ENCODE measurements around the gene CRADD. TPM values are rescaled to one million over a fixed set of nuclear protein-coding genes. Genes with fewer than 3 reads are reported as not detected.
A peak's percentile ranks its signal among the peaks of the same experiment; 100 is the strongest.

Gene CRADD
- total and polyA plus RNA-seq, 2 of the 4 experiments (the other 2 are of a cell fraction): 11.1 to 14.0 TPM

DNA sequence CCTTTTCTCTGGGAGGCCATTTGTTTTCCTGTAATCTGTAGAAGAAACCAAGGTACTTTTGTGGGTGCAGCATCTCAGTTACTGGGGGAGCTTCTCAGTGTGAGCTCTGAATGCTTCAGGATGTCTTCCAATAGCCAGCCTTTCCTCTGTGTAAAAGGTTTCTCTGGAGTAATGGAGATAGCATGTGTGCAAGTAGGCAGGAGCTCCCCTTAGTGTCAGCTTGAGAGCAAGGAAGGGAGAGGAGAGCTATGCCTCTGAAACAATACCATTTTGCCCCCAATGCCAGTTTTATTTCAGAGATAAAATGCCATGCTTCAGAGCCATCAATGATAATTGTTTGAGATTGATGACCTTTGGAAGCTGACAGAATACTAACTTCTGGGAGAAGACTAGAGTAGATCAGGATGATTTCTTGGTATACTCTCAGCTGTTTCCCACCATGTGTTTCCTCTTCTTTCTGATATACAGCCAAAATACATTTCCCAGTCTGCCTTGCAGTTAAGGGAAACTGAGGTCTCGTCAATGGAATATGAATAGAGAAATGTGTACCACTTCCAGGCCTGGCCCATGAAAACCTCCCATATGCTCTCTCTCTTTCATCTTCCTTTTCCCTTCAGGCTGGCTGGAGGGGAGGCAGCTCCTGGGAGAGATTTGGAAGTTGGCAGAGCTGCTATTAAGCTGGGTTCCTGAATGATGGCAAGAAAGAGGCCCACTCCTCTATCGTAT, 125.7 kb downstream of the CRADD start:
- H3K4me1 ChIP-seq (ENCODE audit: control insufficient read depth, insufficient read depth, low read length): peaks cover 12% of the 10 kb centered on the region
- no peaks in the 10 kb centered on the region for H3K9me3 ChIP-seq (ENCODE audit: control insufficient read depth, insufficient read depth, low read length)
- ATAC-seq (ENCODE audit: low read depth): peak; percentile 79
- POLR2A ChIA-PET (ENCODE audit: unreplicated experiment): interaction anchor here (0.6 kb wide), 1 partner anchor 295 kb away, joined by 3 read pairs; no protein-coding TSS in a partner anchor
- H2AFZ ChIP-seq (replicated peaks; ENCODE audit: low read length, poor library complexity): no peak overlapping the region
- H3K4me3 ChIP-seq (ENCODE audit: insufficient read depth, low read depth, low read length): no peak overlapping the region
- peak overlapping the region; percentile 31; the same call in 1 of the 2 replicates for H2AK5ac ChIP-seq (ENCODE audit: low read depth, low read length)
- H2BK5ac ChIP-seq (ENCODE audit: low read depth, low read length, poor library complexity, severe bottlenecking): peak overlapping the region; percentile 81
- peak overlapping the region; percentile 56 for H3K14ac ChIP-seq (replicated peaks; ENCODE audit: low read depth, low read length)
- no TSS peak for BruUV-seq (replicated peaks)
- no peaks in the 10 kb centered on the region for H4K20me1 ChIP-seq (ENCODE audit: insufficient read depth, low read length)
- peak overlapping the region; percentile 85; the same call in 1 of the 2 replicates for H3K27ac ChIP-seq (ENCODE audit: insufficient read depth, low read length)
- intact Hi-C loops (cut with micrococcal nuclease) (no loop called here), dilution Hi-C loops (cut with HindIII; ENCODE audit: low sequenced_read_pairs, unreplicated experiment) (no loop called here), in situ Hi-C loops (cut with MboI; ENCODE audit: low sequenced_read_pairs) (no loop called here)
- peak overlapping the region; percentile 45 for H3K9ac ChIP-seq (ENCODE audit: low read depth, low read length)
- H3K4me2 ChIP-seq (ENCODE audit: low read depth, low read length): peak overlapping the region; percentile 80
- peak; percentile 47 for DNase-seq
- H2BK120ac ChIP-seq (ENCODE audit: low read depth, low read length): peak overlapping the region; percentile 76; the same call in 1 of the 2 replicates
- no CpG with 5 or more reads among the region's 2 CpGs for WGBS, 2 experiments (ENCODE audit: extremely low coverage in 2 of 2, insufficient read length in 1 of 2)
- H2BK20ac ChIP-seq (ENCODE audit: low read depth, low read length): peak overlapping the region; percentile 75
- H4K5ac ChIP-seq (ENCODE audit: low read depth, low read length): peak overlapping the region; percentile 84
- no peak overlapping the region for H3K56ac ChIP-seq (ENCODE audit: extremely low read depth, insufficient read depth, low read length)
- CTCF ChIA-PET: interaction anchor here (0.6 to 1.5 kb wide), 14 partner anchors 10 to 330 kb away, joined by 3 to 6 read pairs (median 4); no protein-coding TSS in a partner anchor
- peaks cover 3 to 22% of the 10 kb centered on the region in 2 experiments; a peak in 3 of 4 replicates for H3K79me1 ChIP-seq (ENCODE audit: low read depth in 1 of 2, low read length in 2 of 2)
- peak overlapping the region; percentile 42; the same call in 1 of the 2 replicates for H4K91ac ChIP-seq (ENCODE audit: insufficient read depth, low read depth, low read length)
- TF ChIP-seq SMC3 (IDR thresholded peaks at IDR 0.05; ENCODE audit: low read depth, low read length): peak; percentile 28
- TF ChIP-seq RAD21 (IDR thresholded peaks at IDR 0.05; ENCODE audit: low read length): peak; percentile 43
- TF ChIP-seq NFE2L2 (IDR thresholded peaks at IDR 0.05; ENCODE audit: low read depth, low read length): no peak
- H3K23ac ChIP-seq (ENCODE audit: low read depth, low read length): peak overlapping the region; percentile 36; the same call in 1 of the 2 replicates
- H3K9me1 ChIP-seq (ENCODE audit: insufficient read depth, low read length): peaks cover 14% of the 10 kb centered on the region
- H4K8ac ChIP-seq (ENCODE audit: low read depth in 2 of 2, low read length in 2 of 2): peak overlapping the region; percentile 57 to 75; a peak in 3 of 4 replicates
- H2BK15ac ChIP-seq (ENCODE audit: low read depth, low read length): peak overlapping the region; percentile 73; the same call in 2 of the 3 replicates
- no peaks in the 10 kb centered on the region for H3K27me3 ChIP-seq (ENCODE audit: control insufficient read depth, insufficient read depth, low read length)
- H2AK9ac ChIP-seq (replicated peaks; ENCODE audit: low read depth, low read length, poor library complexity): no peak overlapping the region
- peak overlapping the region; percentile 75 for H3K4ac ChIP-seq (ENCODE audit: low read depth, low read length)
- H3K18ac ChIP-seq (ENCODE audit: low read depth, low read length): peak overlapping the region; percentile 81
- H3K36me3 ChIP-seq (ENCODE audit: control insufficient read depth, insufficient read depth, low read length): no peaks in the 10 kb centered on the region

All from IMR-90 (cell line).